Osteoblast (primary cell): ENCODE measurements around the gene GRM4. TPM values are rescaled to one million over a fixed set of nuclear protein-coding genes. Genes with fewer than 3 reads are reported as not detected.

Experiments
- DNase-seq: peaks from one replicate; pipeline ENCODE4 v3.0.0; 2011; ENCODE audit warnings: low spot score, mixed read lengths; ENCODE audit not compliant: insufficient read length; ENCODE audit errors: missing footprints
- H2AFZ ChIP-seq: 2 replicates; pipeline ENCODE4 v1.6.0; 2011; ENCODE audit warnings: mild to moderate bottlenecking, low read length
- H3K27ac ChIP-seq: 2 replicates; pipeline ENCODE4 v1.5.1; 2011; ENCODE audit warnings: mild to moderate bottlenecking, low read depth, low read length, moderate library complexity
- H3K27me3 ChIP-seq: 2 replicates; pipeline ENCODE4 v1.6.0; 2012; ENCODE audit warnings: mild to moderate bottlenecking, control low read depth, inconsistent platforms, low read length, moderate library complexity; ENCODE audit not compliant: insufficient read depth
- H3K36me3 ChIP-seq: 2 replicates; pipeline ENCODE4 v1.5.1; 2011; ENCODE audit warnings: mild to moderate bottlenecking, low read length, control low read depth, moderate library complexity; ENCODE audit not compliant: insufficient read depth
- H3K4me1 ChIP-seq: 2 replicates; pipeline ENCODE4 v1.5.1; 2011; ENCODE audit warnings: mild to moderate bottlenecking, low read length, control low read depth, moderate library complexity; ENCODE audit not compliant: insufficient read depth
- H3K4me2 ChIP-seq: 2 replicates; pipeline ENCODE4 v1.6.0; 2011; ENCODE audit warnings: mild to moderate bottlenecking, low read length; ENCODE audit not compliant: insufficient read depth
- H3K4me3 ChIP-seq: fragments of 200-600 bp; sonication (generic); 3 replicates; pipeline ENCODE4 v1.5.1; 2012; ENCODE audit warnings: mild to moderate bottlenecking, low read length, inconsistent platforms; ENCODE audit not compliant: insufficient read depth
- H3K79me2 ChIP-seq: 2 replicates; pipeline ENCODE4 v1.6.0; 2012; ENCODE audit warnings: mild to moderate bottlenecking, low read length, control low read depth, inconsistent platforms; ENCODE audit not compliant: insufficient read depth
- H3K9me3 ChIP-seq: 2 replicates; pipeline ENCODE4 v1.5.1; 2011; ENCODE audit warnings: low read depth, low read length, control low read depth
- H4K20me1 ChIP-seq: 2 replicates; pipeline ENCODE4 v1.6.0; 2012; ENCODE audit warnings: mild to moderate bottlenecking, low read length, control low read depth; ENCODE audit not compliant: insufficient read depth
- CTCF ChIP-seq: IDR thresholded peaks from 2 replicates; pipeline ENCODE4 v1.5.1; 2011; ENCODE audit warnings: mild to moderate bottlenecking, low read depth, low read length, moderate library complexity; ENCODE audit errors: extremely low read depth
- total RNA-seq: library from RNA; depleted of rRNA; stranded (reverse); fragments of >200 nt; gene quantifications from 2 replicates; pipeline ENCODE4 v1.2.3, GENCODE V29; 2012

GRM4 gene
- total RNA-seq, 1 donor = 0.36 TPM

DNA sequence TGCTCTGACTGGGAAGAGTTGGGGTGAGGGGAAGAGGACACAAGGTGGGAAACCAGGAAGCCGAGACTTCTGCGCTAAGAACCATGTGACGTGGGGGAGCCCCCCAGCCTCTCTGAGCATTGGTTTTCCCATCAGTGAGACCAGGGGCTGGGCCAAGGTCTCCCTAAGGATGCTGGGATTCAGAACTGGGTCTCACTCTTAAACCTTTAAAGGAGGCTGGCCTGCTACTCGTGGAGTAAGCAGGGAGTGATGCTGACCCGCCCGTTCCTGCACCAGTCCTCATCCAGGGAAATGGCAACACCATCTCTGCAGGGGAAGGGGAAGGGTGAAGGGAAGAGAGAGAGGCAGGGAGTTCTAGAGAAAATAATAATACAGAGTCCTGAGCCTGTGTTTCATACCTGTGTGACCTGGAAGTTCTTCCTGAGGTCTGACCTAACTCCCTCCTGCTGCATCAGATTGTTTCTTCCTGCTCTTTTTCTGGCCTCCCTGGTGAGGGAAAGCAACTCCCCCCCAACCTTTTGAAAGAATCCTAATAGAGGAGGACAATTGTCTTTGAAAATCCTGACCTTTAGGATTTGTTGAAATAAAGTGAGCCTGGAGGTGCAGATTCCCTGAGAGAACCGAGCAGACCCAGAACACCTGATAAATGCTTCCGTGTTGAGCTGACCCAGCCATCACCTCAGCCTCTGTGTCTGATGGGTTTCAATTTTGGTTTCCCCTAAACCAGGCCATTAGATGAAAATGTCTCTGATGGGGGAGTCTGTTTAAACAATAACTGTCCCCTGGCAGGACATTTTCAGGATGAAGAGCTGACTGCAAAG lies 3.0 kb upstream of the GRM4 start:
- H3K4me3 ChIP-seq = no peak overlapping the region
- H2AFZ ChIP-seq = no peak overlapping the region
- H3K36me3 ChIP-seq = no peaks in the 10 kb centered on the region
- no peaks in the 10 kb centered on the region for H3K79me2 ChIP-seq
- H4K20me1 ChIP-seq = no peaks in the 10 kb centered on the region
- H3K4me1 ChIP-seq = no peaks in the 10 kb centered on the region
- H3K9me3 ChIP-seq = no peaks in the 10 kb centered on the region
- no peak overlapping the region for H3K4me2 ChIP-seq
- TF ChIP-seq CTCF = no peak
- H3K27me3 ChIP-seq = peaks cover 60% of the 10 kb centered on the region
- no peak overlapping the region for H3K27ac ChIP-seq
- peak; percentile 84 for DNase-seq

- Histone ChIP-seq H3K4me3 (no peak overlapping the region), H4K20me1 (no peaks in the 10 kb centered on the region), H3K27me3 (peaks cover 62% of the 10 kb centered on the region), H3K9me3 (no peaks in the 10 kb centered on the region), H3K4me1 (no peaks in the 10 kb centered on the region), H3K4me2 (no peak overlapping the region), H3K79me2 (no peaks in the 10 kb centered on the region), H3K36me3 (no peaks in the 10 kb centered on the region), H3K27ac (no peak overlapping the region), H2AFZ (no peak overlapping the region)
- peak; percentile 43 for DNase-seq
- TF ChIP-seq CTCF = no peak
Measured at GRCh38 chr6:34147906-34148630, 2.2 kb upstream of the GRM4 start.

DNA sequence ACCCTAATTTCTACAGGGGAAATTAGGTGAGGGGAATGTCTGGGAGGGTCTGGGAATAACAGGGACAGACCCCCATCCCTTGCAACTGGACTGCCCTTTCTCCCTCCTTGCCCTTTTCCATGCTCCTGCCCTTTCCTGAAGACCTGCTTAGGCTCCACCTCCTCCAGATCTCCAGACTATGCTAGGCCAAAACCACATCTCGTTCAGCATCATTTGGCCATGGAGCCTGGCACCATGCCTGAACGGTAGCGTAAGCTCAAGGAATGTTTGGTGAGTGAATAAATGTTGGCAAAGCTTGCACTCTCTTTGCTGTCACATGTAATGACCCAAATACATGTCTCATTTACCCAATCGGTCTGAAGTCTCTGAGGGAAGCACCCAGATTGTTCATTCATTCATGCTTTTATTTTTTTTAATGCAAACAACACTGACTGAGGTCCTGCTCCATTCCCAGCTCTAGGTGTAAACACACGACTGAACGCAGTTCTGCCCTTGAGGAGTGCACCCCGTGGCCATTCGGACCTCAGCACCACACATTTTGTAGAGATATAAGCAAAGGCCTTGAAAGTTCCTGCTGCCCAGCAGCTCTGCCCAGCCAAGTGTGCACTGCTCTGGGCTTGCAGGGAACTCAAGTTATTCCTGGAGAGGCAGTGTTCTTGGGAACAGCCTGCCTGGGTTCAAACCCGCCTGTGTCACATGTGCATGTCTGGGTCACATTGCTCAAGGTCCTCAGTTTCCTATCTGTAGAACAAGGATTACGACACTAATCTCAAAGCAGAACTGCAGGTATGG lies 1.1 kb upstream of the GRM4 start:
- Histone ChIP-seq H3K27me3 (peaks cover 63% of the 10 kb centered on the region), H3K9me3 (no peaks in the 10 kb centered on the region), H3K27ac (no peak overlapping the region), H2AFZ (no peak overlapping the region), H3K4me3 (no peak overlapping the region), H3K4me2 (no peak overlapping the region), H3K36me3 (no peaks in the 10 kb centered on the region), H3K4me1 (no peaks in the 10 kb centered on the region), H4K20me1 (no peaks in the 10 kb centered on the region), H3K79me2 (no peaks in the 10 kb centered on the region)
- TF ChIP-seq CTCF = no peak
- DNase-seq = peak; percentile 94
